GM18519 (cell line): ENCODE results near the gene CACNA2D1.
"Not testable (repeated sequence)": the region's sequence is repeated elsewhere in the genome, so short reads cannot be mapped to it uniquely, and the experiment has no call there.

Experiments
- ATAC-seq: cut with Tn5 transposase; IDR thresholded peaks from one replicate; pipeline ENCODE4 v1.9.1; 2021; ENCODE audit warnings: mild to moderate bottlenecking, moderate library complexity; ENCODE audit not compliant: unreplicated experiment, low FRiP score

CACNA2D1 gene

GRCh38 chr7:82395147-82395546 lies 48.4 kb downstream of the CACNA2D1 start:
- ATAC-seq = no peak

DNA sequence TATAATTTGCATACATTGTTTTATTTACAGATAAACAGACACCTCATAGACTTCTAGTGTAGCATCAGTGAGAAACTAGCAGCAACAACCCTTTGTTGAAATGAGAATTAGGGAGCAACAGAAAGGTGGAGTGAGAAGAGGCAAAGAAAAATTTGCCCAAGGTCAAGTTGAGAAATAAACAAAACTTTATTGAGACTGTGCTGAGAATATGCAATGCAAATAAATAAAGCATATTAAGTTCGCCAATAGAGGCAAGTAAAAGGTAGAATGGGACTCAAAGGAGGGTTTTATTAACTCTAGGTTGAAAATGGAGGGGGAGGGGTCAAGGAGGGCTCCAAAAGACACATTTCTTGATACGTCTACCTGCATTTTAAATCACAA lies 49.7 kb downstream of the CACNA2D1 start:
- ATAC-seq = no peak

- ATAC-seq = no peak
Observed at GRCh38 chr7:82393076-82393839, 50.3 kb downstream of the CACNA2D1 start.

DNA sequence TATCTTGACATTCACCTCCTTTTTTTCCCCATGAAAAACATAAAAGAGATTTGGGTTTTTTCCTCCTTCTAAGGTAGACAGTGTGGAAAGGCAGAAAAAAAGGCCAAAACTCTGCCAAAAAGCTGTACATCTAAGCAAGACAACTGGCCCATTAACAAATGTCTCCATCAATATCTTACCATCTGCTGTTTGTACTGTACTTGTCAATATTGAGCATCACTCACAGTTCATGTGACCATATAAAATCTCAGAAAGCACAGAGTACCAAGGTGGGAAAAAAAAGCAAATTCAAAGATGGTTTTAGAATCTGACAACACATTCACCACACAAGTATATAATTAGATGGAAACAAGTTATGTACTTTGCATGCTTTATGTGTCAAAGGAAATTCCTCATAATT lies 52.6 kb downstream of the CACNA2D1 start:
- ATAC-seq = no peak

DNA sequence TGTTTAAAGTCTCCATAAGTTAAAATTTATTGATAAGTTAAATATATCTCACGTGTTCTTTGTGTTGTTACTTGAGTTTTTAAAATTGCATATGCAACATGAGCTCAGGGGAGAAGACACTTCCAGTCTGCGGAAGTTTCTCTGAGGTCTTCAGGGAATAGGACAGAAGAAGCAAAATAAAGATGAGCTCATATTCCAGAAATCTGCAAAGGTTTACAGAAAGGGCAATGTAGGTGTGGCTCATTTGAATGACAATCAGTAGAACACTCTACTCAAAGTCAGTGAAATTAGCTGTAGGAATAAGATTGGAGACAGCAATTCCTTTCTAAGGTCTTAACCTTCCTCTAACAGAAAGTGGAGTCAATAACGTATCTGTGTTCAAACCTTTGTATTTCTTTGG lies 53.7 kb downstream of the CACNA2D1 start:
- no peak for ATAC-seq

DNA sequence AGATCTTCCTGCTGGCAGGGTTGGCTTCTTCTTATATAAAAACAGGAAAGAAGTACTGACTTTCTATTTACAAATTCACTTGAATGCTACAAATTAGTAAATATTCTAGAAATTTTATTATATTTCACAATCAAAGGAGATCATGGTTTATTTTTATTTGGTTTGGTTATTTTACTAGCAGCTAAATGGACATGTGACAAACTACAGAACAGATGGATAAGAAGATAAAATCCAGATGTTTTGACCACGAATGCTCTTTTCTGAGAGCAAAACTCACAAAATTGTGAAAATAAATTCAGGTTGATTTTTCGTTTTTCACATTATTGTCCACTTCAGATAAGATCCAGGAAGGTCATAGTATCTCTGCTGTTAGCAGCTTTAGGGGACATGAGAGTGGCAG lies 55.4 kb downstream of the CACNA2D1 start:
- no peak for ATAC-seq

DNA sequence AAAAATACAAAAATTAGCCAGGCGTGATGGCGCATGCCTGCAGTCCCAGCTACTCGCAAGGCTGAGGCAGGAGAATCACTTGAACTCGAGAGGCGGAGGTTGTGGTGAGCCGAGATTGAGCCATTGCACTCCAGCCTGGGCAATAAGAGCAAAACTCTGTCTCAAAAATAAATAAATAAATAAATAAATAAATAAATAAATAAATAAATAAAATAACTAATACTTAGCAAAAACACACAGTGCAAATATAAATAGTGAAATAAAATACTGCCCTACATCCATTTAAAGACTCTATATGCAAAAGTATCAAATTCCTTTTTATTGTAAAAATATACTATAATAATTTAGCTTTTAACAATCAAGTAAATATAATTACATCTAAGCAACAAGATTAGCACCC lies 57.0 kb downstream of the CACNA2D1 start:
- ATAC-seq = not testable (repeated sequence)

DNA sequence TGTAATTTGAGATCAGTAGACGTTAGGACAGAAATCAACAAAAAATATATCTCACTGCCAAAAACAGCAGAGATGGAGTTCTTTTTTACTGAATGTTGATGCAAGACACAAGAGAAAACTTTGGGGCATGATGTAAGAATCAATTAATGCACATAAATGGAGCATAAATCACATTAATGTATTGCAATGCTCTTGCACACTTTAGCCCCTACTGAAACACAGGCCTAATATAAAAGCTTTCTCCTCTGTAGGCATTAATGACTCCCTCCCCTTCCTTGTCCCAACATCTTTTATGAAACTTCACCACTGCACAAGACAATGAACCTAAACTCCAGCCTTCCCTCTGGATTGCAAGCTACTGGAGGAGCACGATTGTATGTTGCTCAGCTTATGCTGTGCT lies 58.8 kb downstream of the CACNA2D1 start:
- ATAC-seq = no peak

DNA sequence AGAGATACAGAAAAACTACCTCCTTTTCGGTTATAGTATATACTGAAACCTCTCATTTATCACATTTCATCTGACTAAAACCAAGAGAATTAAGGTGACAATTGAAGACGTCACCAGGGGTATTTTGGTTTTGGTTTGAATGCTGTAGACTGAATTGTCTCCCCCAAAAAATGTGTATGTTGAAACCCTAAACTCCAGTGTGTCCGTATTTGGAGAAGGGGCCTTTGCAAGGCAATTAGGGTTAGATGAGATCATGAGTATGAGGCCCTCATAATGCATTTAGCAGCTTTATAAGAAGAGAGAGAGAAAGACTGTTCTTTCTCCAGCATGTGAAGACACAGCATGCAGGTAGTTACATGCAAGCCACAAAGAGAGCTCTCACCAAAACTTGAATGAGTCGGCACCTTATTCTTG lies 59.5 kb downstream of the CACNA2D1 start:
- ATAC-seq = no peak

GRCh38 chr7:82382276-82382675 lies 61.3 kb downstream of the CACNA2D1 start:
- no peak for ATAC-seq

GRCh38 chr7:82376739-82377138 lies 66.8 kb downstream of the CACNA2D1 start:
- ATAC-seq = no peak

GRCh38 chr7:82375713-82376112 lies 67.9 kb downstream of the CACNA2D1 start:
- no peak for ATAC-seq

DNA sequence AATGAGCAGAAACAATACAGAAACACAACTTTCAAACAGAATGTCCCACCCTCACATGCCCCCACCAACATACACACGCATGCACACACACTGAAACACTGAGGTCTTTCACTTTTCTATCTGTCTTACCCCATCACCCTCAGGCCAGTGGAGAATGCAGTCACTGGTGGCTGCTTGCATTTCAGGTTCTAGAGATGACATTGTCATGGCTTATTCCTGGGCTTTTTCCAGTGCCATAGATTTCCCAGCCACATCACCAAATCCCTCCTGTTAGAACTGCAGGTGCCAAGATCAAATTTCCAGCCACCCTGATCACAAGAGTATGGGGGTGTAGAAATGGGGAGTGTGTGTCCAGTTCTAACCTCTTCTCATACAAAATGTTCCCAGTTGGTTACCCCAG lies 68.4 kb downstream of the CACNA2D1 start:
- ATAC-seq = no peak

GRCh38 chr7:82373926-82374635 lies 69.5 kb downstream of the CACNA2D1 start:
- ATAC-seq = no peak

DNA sequence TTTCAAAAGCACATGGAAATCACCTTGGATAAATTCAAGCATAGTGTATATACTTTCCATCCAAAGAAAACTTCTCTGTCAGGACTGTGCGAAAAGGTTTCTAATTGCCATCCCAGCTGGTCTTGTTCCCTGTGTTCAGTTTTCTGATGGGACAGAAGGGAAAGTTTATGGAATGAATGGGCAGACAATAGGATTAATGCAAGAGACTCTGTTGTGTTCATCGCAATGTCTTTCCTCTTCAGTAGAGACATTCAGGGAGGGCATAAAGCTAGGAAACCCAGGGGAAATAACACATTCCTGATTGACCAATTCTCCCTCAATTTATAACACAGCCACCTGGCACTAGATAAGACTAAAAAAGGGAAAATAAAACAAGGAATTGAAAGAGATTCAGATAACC lies 78.9 kb downstream of the CACNA2D1 start:
- ATAC-seq = no peak

- no peak for ATAC-seq
Observed at GRCh38 chr7:82364048-82364447, 79.5 kb downstream of the CACNA2D1 start.

DNA sequence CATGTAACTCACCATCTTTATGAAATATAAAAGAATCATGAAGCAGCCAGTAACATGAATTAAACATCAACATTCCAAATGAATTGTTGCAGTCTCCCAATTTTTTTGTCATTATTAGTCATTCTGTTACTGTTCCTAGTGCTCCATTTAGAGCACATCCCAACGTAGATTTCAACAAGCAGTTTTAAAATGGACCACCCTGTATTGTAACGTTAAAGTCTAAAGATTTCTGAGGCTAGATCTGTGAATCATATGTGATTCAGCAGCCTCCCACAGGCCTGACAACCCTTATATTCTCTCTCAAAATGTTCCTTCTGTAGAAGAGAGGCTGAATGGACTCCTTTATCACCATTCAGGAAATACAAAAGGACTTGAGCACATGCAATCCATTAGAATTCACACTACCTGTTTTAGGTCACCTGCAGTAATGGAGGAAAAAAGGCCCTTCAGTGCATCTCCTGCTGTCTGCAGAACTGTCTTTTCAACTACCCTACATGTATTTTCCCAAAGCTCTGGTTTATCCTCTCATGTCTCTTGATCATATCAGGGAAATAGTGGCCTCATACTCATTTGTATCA lies 81.4 kb downstream of the CACNA2D1 start:
- no peak for ATAC-seq

DNA sequence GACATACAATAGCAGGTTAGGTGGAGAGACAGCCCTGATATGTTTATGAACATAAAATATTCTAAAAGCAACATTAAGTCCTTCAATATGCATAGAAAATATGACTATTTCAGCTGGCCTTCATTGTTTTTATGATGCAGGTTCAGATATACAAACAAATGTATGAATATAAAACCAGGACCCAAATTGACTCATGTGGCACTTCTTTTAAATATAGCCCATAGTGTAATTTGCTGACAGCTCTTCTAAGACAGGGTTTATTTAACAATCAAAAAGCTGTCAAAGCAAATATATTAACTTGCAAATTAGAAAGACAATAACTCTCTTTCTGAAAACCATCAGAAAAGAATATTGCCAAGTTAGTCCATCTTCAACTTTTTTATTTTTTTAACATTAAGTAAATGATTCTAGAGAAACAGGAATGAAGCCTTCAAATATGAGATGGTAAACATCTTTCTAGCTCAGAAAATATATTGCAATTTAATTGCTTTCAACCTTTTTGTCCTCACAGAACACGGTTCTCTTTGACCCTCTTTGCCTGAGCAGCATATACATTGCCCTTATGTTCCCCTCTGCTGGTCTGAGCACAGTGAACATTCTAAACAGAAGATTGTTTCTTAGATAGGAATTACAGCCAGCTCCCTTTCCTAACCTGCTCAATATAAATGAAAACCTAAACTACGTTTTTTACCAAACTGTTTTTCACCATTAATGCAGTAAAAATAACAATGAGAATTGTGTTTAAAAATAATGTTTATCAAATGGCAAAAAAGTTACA lies 82.8 kb downstream of the CACNA2D1 start:
- ATAC-seq = no peak

GRCh38 chr7:82359426-82359825 lies 84.2 kb downstream of the CACNA2D1 start:
- no peak for ATAC-seq

- no peak for ATAC-seq
Observed at GRCh38 chr7:82358923-82359322, 84.7 kb downstream of the CACNA2D1 start.

GRCh38 chr7:82358009-82358578 lies 85.5 kb downstream of the CACNA2D1 start:
- no peak for ATAC-seq
